ENCODE measurements around the gene PTPRE. TPM values are rescaled to one million over a fixed set of nuclear protein-coding genes. Genes with fewer than 3 reads are reported as not detected.

The PTPRE gene
- total RNA-seq, 1 donor from 2014 or later = 3.6 TPM

DNA sequence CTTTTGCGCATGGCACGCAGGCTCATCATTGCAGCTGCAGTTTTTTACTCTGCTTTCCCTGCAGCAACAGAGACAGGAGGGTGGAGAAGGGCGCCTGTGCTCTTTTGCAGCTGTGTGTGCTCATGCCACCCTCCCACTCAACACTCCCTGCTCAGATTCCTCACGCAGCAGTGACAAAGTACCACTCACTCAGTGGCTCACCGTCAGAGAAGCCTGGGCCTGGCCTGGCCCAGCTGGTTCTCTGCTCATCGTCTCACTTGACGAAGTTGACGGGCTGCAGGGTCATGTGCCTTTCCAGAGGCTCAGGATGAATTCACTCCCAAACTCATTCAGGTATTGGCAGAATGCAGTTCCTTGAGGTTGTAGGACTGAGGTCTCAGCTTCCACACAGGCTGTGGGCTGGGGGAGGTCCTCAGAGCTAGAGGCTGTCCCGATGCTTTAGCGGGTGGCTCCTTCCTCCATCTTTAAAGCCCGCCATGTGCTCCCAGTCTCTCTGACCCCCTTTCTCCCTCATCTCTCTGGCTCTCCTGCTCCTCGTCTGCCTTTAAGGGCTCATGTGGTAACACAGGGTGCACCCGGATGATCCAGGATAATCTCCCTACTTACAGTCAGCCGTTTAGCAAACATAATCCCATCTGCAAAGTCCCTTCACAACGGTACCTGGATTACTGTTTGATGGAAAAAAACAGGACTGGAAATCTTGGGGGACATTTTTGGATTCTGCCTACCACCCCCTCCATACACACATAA, 25.8 kb downstream of the PTPRE start:
- no peak for DNase-seq (ENCODE audit: extremely low spot score, unreplicated experiment)
- no peaks in the 10 kb centered on the region for H3K36me3 Mint-ChIP-seq
- H3K27ac Mint-ChIP-seq = no peak overlapping the region
- H3K27me3 Mint-ChIP-seq = peaks cover 16% of the 10 kb centered on the region
- no peak for TF ChIP-seq CTCF (conservative IDR thresholded peaks at IDR 0.05)
- H3K4me3 Mint-ChIP-seq = no peak overlapping the region
- H3K9me3 Mint-ChIP-seq = no peaks in the 10 kb centered on the region
- peaks cover 9% of the 10 kb centered on the region for H3K4me1 Mint-ChIP-seq (ENCODE audit: unreplicated experiment)

GRCh38 chr10:127933271-127933670, 26.4 kb downstream of the PTPRE start:
- no peaks in the 10 kb centered on the region for H3K36me3 Mint-ChIP-seq
- no peak for TF ChIP-seq CTCF (conservative IDR thresholded peaks at IDR 0.05)
- H3K27ac Mint-ChIP-seq = no peak overlapping the region
- no peak overlapping the region for H3K4me3 Mint-ChIP-seq
- H3K9me3 Mint-ChIP-seq = no peaks in the 10 kb centered on the region
- no peak for DNase-seq (ENCODE audit: extremely low spot score, unreplicated experiment)
- peaks cover 8% of the 10 kb centered on the region for H3K4me1 Mint-ChIP-seq (ENCODE audit: unreplicated experiment)
- peaks cover 17% of the 10 kb centered on the region for H3K27me3 Mint-ChIP-seq

GRCh38 chr10:127934383-127934782, 27.5 kb downstream of the PTPRE start:
- no peak for TF ChIP-seq CTCF (conservative IDR thresholded peaks at IDR 0.05)
- H3K36me3 Mint-ChIP-seq = no peaks in the 10 kb centered on the region
- H3K4me1 Mint-ChIP-seq (ENCODE audit: unreplicated experiment) = peaks cover 6% of the 10 kb centered on the region
- no peak overlapping the region for H3K27ac Mint-ChIP-seq
- no peak for DNase-seq (ENCODE audit: extremely low spot score, unreplicated experiment)
- H3K9me3 Mint-ChIP-seq = no peaks in the 10 kb centered on the region
- no peak overlapping the region for H3K4me3 Mint-ChIP-seq
- peaks cover 16% of the 10 kb centered on the region for H3K27me3 Mint-ChIP-seq

DNA sequence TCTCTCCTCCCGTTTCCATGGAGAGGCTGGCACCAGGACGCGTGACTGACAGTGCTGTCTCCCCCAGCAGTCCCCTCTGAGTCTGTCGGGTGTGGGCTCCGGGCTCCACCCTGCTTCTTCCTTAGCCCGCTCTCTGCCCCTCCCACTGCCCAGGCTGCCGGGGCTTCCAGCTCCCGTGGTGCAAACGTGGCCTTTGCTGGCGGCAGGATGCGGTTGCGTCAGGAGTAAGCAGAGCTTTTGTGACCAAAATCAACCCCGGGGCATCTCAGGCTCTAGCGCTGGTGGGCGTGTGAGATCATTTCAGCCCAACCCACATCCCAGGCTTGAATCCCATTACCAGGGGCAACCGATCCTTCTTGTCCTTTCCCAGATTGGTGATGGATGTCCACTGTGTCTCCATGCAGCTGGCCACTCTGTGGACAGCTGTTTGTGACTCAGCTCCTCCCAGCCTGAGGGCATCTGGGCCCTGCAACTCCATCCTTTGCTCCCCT, 28.2 kb downstream of the PTPRE start:
- H3K4me1 Mint-ChIP-seq (ENCODE audit: unreplicated experiment) = peaks cover 6% of the 10 kb centered on the region
- TF ChIP-seq CTCF (conservative IDR thresholded peaks at IDR 0.05) = no peak
- no peak overlapping the region for H3K27ac Mint-ChIP-seq
- no peak for DNase-seq (ENCODE audit: extremely low spot score, unreplicated experiment)
- peaks cover 20% of the 10 kb centered on the region for H3K27me3 Mint-ChIP-seq
- H3K9me3 Mint-ChIP-seq = no peaks in the 10 kb centered on the region
- H3K36me3 Mint-ChIP-seq = no peaks in the 10 kb centered on the region
- no peak overlapping the region for H3K4me3 Mint-ChIP-seq

- peaks cover 32% of the 10 kb centered on the region for H3K27me3 Mint-ChIP-seq
- no peak for TF ChIP-seq CTCF (conservative IDR thresholded peaks at IDR 0.05)
- no peaks in the 10 kb centered on the region for H3K9me3 Mint-ChIP-seq
- DNase-seq (ENCODE audit: extremely low spot score, unreplicated experiment) = no peak
- H3K4me1 Mint-ChIP-seq (ENCODE audit: unreplicated experiment) = peaks cover 6% of the 10 kb centered on the region
- no peak overlapping the region for H3K27ac Mint-ChIP-seq
- no peaks in the 10 kb centered on the region for H3K36me3 Mint-ChIP-seq
- H3K4me3 Mint-ChIP-seq = no peak overlapping the region
These were observed 30.2 kb downstream of the PTPRE start for GRCh38 chr10:127937069-127937468.

Data from type B pancreatic cell (in vitro differentiated cells).